NB4 (cell line): ENCODE results near the gene SHLD1.

ENCODE experiments used
- DNase-seq: peaks from one replicate; pipeline ENCODE4 v3.0.0; 2010; ENCODE audit warnings: low read depth
- H3K4me3 ChIP-seq: one replicate; pipeline ENCODE4 v1.5.1; 2011; ENCODE audit warnings: mild to moderate bottlenecking, low read depth, low read length, moderate library complexity
- CTCF ChIP-seq: IDR thresholded peaks from one replicate; pipeline ENCODE4 v1.5.1; 2012; ENCODE audit warnings: low read depth, low read length
- MAX ChIP-seq: IDR thresholded peaks from 2 replicates; pipeline ENCODE4 v1.6.1; 2011; ENCODE audit warnings: low read depth, low read length
- MYC ChIP-seq: IDR thresholded peaks from 2 replicates; pipeline ENCODE4 v1.6.1; 2011; ENCODE audit warnings: low read depth, low read length
- POLR2A ChIP-seq: IDR thresholded peaks from 2 replicates; pipeline ENCODE4 v1.6.1; 2011; ENCODE audit warnings: mild to moderate bottlenecking; ENCODE audit not compliant: insufficient read length; ENCODE audit errors: extremely low read depth

Gene SHLD1

GRCh38 chr20:5880326-5880725 is 130.1 kb downstream of the SHLD1 start:
- H3K4me3 ChIP-seq = no peak overlapping the region
- TF ChIP-seq POLR2A = no peak
- TF ChIP-seq MYC = no peak
- no peak for TF ChIP-seq CTCF
- TF ChIP-seq MAX = no peak
- DNase-seq = no peak

- no peak for DNase-seq
- TF ChIP-seq MYC (no peak), CTCF (no peak), MAX (no peak), POLR2A (no peak)
- H3K4me3 ChIP-seq = no peak overlapping the region
Observed at GRCh38 chr20:5881703-5882102, 131.5 kb downstream of the SHLD1 start.

GRCh38 chr20:5882166-5882565 is 132.0 kb downstream of the SHLD1 start:
- no peak overlapping the region for H3K4me3 ChIP-seq
- TF ChIP-seq MYC (no peak), POLR2A (no peak), MAX (no peak), CTCF (no peak)
- DNase-seq = no peak

- TF ChIP-seq POLR2A (no peak), CTCF (no peak), MYC (no peak), MAX (no peak)
- no peak for DNase-seq
Observed at GRCh38 chr20:5884465-5885335, 134.5 kb downstream of the SHLD1 start.

GRCh38 chr20:5885866-5886265 is 135.7 kb downstream of the SHLD1 start:
- H3K4me3 ChIP-seq = no peak overlapping the region
- DNase-seq = no peak
- TF ChIP-seq MAX (no peak), CTCF (no peak), MYC (no peak), POLR2A (no peak)

More at GRCh38 chr20:5884465-5885335, 134.5 kb downstream of the SHLD1 start:
- no peak overlapping the region for H3K4me3 ChIP-seq
